Natural killer cell (primary cell): ENCODE results near the gene SLC6A3. TPM values are rescaled to one million over a fixed set of nuclear protein-coding genes. Genes with fewer than 3 reads are reported as not detected.
"Not testable (repeated sequence)": the region's sequence is repeated elsewhere in the genome, so short reads cannot be mapped to it uniquely, and the experiment has no call there.

ENCODE experiments used
- ATAC-seq, 3 donors: fragments of 150-1000 bp in 2 of 3; fragments of 200-7000 bp in 1 of 3; cut with Tn5 transposase; 1 replicate in 1 of 3; 2 replicates in 2 of 3; pipeline ENCODE4 v1.10.0; 2021; ENCODE audit warnings: mild to moderate bottlenecking in 2 of 3, moderate library complexity in 2 of 3
- DNase-seq, 2 donors: peaks; one replicate each; pipeline versions ENCODE4 v3.0.0 to v3.0.0-alpha.2; 2013 to 2021; ENCODE audit warnings: mixed read lengths in 1 of 2
- H3K27ac ChIP-seq: one replicate; pipeline ENCODE4 v1.5.1; 2013; ENCODE audit warnings: mild to moderate bottlenecking, low read length
- H3K27me3 ChIP-seq: one replicate; pipeline ENCODE4 v1.6.1; 2013; ENCODE audit warnings: low read length; ENCODE audit not compliant: control insufficient read depth, insufficient read depth
- H3K36me3 ChIP-seq: one replicate; pipeline ENCODE4 v1.6.1; 2013; ENCODE audit warnings: low read length; ENCODE audit not compliant: control insufficient read depth, insufficient read depth
- H3K4me1 ChIP-seq: one replicate; pipeline ENCODE4 v1.6.1; 2013; ENCODE audit warnings: low read length; ENCODE audit not compliant: control insufficient read depth, insufficient read depth
- H3K4me3 ChIP-seq: one replicate; pipeline ENCODE4 v1.5.1; 2013; ENCODE audit warnings: low read length
- H3K9me3 ChIP-seq: one replicate; pipeline ENCODE4 v1.6.1; 2013; ENCODE audit warnings: low read length; ENCODE audit not compliant: control insufficient read depth, insufficient read depth
- H3K27ac Mint-ChIP-seq, 2 donors: one replicate each; pipeline ENCODE4 v1.8.0; 2022; ENCODE audit warnings: mild to moderate bottlenecking in 2 of 2, mixed read lengths in 2 of 2, moderate library complexity in 1 of 2
- H3K27me3 Mint-ChIP-seq, 2 donors: one replicate each; pipeline ENCODE4 v1.8.0; 2022; ENCODE audit warnings: low read depth in 2 of 2, mixed read lengths in 2 of 2
- H3K36me3 Mint-ChIP-seq: one replicate; pipeline ENCODE4 v1.8.0; 2022; ENCODE audit warnings: mixed read lengths
- H3K4me1 Mint-ChIP-seq, 2 donors: one replicate each; pipeline ENCODE4 v1.8.0; 2022; ENCODE audit warnings: mixed read lengths in 2 of 2
- H3K4me3 Mint-ChIP-seq: one replicate; pipeline ENCODE4 v1.8.0; 2022; ENCODE audit warnings: mild to moderate bottlenecking, moderate library complexity, mixed read lengths
- H3K9me3 Mint-ChIP-seq, 2 donors: one replicate each; pipeline ENCODE4 v1.8.0; 2022; ENCODE audit warnings: mixed read lengths in 2 of 2
- WGBS: methylation state at CpG from one replicate; pipeline ENCODE4 v1.1.7; 2013; ENCODE audit warnings: missing lambda C conversion rate; ENCODE audit not compliant: insufficient coverage; 5-methylcytosine and 5-hydroxymethylcytosine counted together
- intact Hi-C: fragments of 100-400 bp; cut with micrococcal nuclease; formaldehyde crosslinking; loops from one replicate; pipeline ENCODE4 v1.14.2; 2022
- total RNA-seq, 4 donors: library from RNA; stranded (reverse); fragments of 120-200 nt in 1 of 4; gene quantifications; one replicate each; pipeline versions ENCODE4 v1.2.3 to v1.2.4, GENCODE V29; 2013 to 2022
- TF ChIP-seq, protein P1 (sequence below): fragments of 200-600 bp; IDR thresholded peaks from one replicate; pipeline ENCODE4 v1.8.0; 2022; ENCODE audit warnings: antibody characterized with exemption

SLC6A3 gene
- total RNA-seq, 3 donors from 2014 or later (not counting 1 experiment from before 2014, with no cell fraction given) = not detected

DNA sequence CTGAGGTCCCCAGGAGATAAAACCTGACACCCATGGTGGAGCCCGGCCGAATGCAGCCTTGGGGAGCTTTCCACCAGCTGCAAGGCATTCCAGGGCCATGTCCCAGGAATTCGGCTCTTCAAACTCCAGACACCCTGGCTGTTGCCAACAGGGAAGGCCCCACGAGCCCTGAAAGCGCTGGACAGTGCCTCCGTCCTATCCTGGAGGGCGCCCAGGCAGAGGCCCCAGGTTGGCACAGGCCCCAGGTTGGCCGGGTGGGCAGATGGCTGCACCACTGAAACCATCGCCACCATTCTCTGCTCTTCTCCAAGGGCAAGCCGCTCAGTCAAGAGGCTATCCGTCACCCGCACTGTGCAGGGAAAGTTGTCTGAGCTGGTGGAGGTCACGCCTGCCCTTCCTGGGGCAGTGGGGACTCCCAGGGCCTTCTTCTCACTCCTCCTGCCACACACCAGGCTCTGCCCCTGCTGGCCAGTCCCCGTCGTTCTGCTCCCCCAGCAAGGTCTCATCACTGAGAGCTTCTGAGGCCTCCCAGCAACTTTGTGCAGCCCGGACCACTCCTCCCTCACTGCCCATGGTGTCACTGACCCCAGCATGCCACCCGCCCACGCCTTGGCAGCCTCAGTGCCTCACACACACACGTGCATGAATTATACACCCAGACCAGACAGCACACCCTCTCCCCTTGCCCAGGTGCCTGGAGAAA lies 21.2 kb downstream of the SLC6A3 start:
- H3K4me1 Mint-ChIP-seq = no peaks in the 10 kb centered on the region
- H3K9me3 Mint-ChIP-seq = peaks cover 8 to 10% of the 10 kb centered on the region in 2 donors
- peaks cover 17% of the 10 kb centered on the region for H3K36me3 Mint-ChIP-seq
- peaks cover 10 to 15% of the 10 kb centered on the region in 2 donors for H3K27me3 Mint-ChIP-seq
- H3K27me3 ChIP-seq = no peaks in the 10 kb centered on the region
- TF ChIP-seq, protein P1, sequence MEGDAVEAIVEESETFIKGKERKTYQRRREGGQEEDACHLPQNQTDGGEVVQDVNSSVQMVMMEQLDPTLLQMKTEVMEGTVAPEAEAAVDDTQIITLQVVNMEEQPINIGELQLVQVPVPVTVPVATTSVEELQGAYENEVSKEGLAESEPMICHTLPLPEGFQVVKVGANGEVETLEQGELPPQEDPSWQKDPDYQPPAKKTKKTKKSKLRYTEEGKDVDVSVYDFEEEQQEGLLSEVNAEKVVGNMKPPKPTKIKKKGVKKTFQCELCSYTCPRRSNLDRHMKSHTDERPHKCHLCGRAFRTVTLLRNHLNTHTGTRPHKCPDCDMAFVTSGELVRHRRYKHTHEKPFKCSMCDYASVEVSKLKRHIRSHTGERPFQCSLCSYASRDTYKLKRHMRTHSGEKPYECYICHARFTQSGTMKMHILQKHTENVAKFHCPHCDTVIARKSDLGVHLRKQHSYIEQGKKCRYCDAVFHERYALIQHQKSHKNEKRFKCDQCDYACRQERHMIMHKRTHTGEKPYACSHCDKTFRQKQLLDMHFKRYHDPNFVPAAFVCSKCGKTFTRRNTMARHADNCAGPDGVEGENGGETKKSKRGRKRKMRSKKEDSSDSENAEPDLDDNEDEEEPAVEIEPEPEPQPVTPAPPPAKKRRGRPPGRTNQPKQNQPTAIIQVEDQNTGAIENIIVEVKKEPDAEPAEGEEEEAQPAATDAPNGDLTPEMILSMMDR = no peak
- H3K9me3 ChIP-seq = peaks cover 8% of the 10 kb centered on the region
- H3K4me1 ChIP-seq = no peaks in the 10 kb centered on the region
- no peaks in the 10 kb centered on the region for H3K36me3 ChIP-seq
- no peak overlapping the region for H3K4me3 ChIP-seq
- ATAC-seq = no peak
- intact Hi-C loops = no loop called here
- H3K27ac ChIP-seq = no peak overlapping the region
- DNase-seq = no peak
- 84% methylated on average over 19 of the region's 19 CpGs for WGBS
- no peak overlapping the region for H3K27ac Mint-ChIP-seq
- H3K4me3 Mint-ChIP-seq = no peak overlapping the region

DNA sequence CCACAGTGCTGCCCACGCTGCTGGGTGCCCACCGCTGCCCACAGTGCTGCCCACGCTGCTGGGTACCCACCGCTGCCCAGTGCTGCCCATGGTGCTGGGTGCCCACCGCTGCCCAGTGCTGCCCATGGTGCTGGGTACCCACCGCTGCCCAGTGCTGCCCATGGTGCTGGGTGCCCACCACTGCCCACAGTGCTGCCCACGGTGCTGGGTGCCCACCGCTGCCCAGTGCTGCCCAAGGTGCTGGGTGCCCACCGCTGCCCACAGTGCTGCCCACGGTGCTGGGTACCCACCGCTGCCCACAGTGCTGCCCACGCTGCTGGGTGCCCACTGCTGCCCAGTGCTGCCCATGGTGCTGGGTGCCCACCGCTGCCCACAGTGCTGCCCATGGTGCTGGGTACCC lies 22.7 kb downstream of the SLC6A3 start:
- Mint-ChIP-seq H3K36me3 (peaks cover 14% of the 10 kb centered on the region), H3K9me3 (peaks cover 6 to 11% of the 10 kb centered on the region in 2 donors), H3K27me3 (peaks cover 13 to 15% of the 10 kb centered on the region in 2 donors)
- H3K27ac ChIP-seq, H3K4me1 ChIP-seq, H3K4me1 Mint-ChIP-seq, H3K4me3 Mint-ChIP-seq, H3K27me3 ChIP-seq, DNase-seq, H3K4me3 ChIP-seq, H3K9me3 ChIP-seq, H3K27ac Mint-ChIP-seq, H3K36me3 ChIP-seq, ATAC-seq, intact Hi-C loops: not testable (repeated sequence)
- WGBS = 89% methylated on average over 13 of the region's 13 CpGs

DNA sequence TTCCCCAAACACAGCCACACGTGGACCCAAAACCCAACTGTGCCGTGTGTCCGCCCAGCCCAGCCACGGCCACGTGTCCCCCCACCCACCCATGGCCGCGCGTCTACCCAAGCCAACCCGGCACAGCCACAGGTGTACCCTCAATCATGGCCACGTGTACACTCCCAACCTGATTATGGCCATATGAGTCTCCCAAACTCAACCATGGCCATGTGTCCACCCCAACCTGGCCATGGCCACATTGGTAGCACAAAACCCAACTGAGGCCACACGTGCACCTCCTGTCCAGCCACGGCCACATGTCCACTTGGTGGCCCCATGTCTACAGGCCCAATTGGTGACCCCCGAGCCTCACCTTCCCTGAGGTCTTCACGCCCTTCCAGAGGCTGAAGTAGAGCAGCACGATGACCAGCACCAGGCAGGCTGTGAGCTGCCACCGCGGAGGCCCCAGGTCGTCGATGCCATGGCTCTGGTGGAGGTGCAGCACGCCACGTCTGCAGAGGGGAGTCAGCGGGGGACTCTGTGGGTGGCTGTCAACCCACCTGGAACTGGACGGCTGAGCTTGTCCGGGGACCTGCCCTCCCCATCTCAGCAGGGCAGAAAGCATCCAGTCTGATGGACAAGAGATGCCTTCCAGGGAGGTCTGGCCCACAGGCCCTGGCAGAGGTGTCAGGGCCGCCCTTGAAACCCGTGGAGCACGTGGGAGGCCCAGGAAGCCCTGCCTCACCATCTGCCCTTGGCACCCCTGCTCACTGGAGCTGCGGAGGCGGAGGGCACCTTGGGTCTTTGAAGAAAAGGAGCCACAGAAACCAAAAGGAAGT lies 23.5 kb downstream of the SLC6A3 start:
- Mint-ChIP-seq H3K9me3 (peaks cover 3 to 9% of the 10 kb centered on the region in 2 donors), H3K27ac (no peak overlapping the region), H3K4me1 (no peaks in the 10 kb centered on the region), H3K36me3 (peaks cover 6% of the 10 kb centered on the region), H3K27me3 (peaks cover 13 to 15% of the 10 kb centered on the region in 2 donors), H3K4me3 (no peak overlapping the region)
- no peak for ATAC-seq
- 82% methylated on average over 29 of the region's 29 CpGs for WGBS
- Histone ChIP-seq H3K36me3 (no peaks in the 10 kb centered on the region), H3K27ac (no peak overlapping the region), H3K4me3 (no peak overlapping the region), H3K27me3 (no peaks in the 10 kb centered on the region), H3K4me1 (no peaks in the 10 kb centered on the region), H3K9me3 (no peaks in the 10 kb centered on the region)
- TF ChIP-seq, protein P1 = no peak
- no peak for DNase-seq
- intact Hi-C loops = no loop called here
